HepG2 (cell line): ENCODE results near the gene MYO15A. TPM values are rescaled to one million over a fixed set of nuclear protein-coding genes. Genes with fewer than 3 reads are reported as not detected.

Source experiments
- CENPT ChIP-seq: sonication (generic); formaldehyde crosslinking; IDR thresholded peaks from 2 replicates; pipeline ENCODE4 v1.8.0; 2022; ENCODE audit warnings: low read depth, mild to moderate bottlenecking, moderate library complexity, missing genetic modification reagents
- CENPX ChIP-seq: sonication (generic); formaldehyde crosslinking; IDR thresholded peaks from 2 replicates; pipeline ENCODE4 v1.9.0; 2021; ENCODE audit warnings: mild to moderate bottlenecking, missing genetic modification reagents, moderate library complexity
- ETV6 ChIP-seq: sonication (generic); formaldehyde crosslinking; conservative IDR thresholded peaks from 2 replicates; pipeline ENCODE4 v1.4.0; 2020; ENCODE audit warnings: missing genetic modification reagents
- JDP2 ChIP-seq: sonication (generic); formaldehyde crosslinking; IDR thresholded peaks from 2 replicates; pipeline ENCODE4 v1.8.1; 2022; ENCODE audit warnings: missing genetic modification reagents, borderline replicate concordance
- LCORL ChIP-seq, 2 experiments: fragments of 450-650 bp in 1 of 2; sonication (generic) in 1 of 2; formaldehyde crosslinking in 1 of 2; IDR thresholded peaks; 2 replicates each; pipeline versions ENCODE4 v1.5.0 to v1.6.1; 2017 to 2020; ENCODE audit warnings: antibody characterized with exemption in 1 of 2, missing genetic modification reagents in 1 of 2
- NFAT5 ChIP-seq: sonication (generic); formaldehyde crosslinking; IDR thresholded peaks from 2 replicates; pipeline ENCODE4 v1.4.0; 2020; ENCODE audit warnings: missing genetic modification reagents
- NFRKB ChIP-seq: fragments of 450-650 bp; IDR thresholded peaks from 2 replicates; pipeline ENCODE4 v1.6.1; 2017
- NR2C2 ChIP-seq: sonication (generic); formaldehyde crosslinking; IDR thresholded peaks from 2 replicates; pipeline ENCODE4 v1.4.0; 2020; ENCODE audit warnings: missing genetic modification reagents, mild to moderate bottlenecking, moderate library complexity, borderline replicate concordance
- PAXIP1 ChIP-seq: sonication (generic); formaldehyde crosslinking; conservative IDR thresholded peaks from 2 replicates; pipeline ENCODE4 v1.4.0; 2020; ENCODE audit warnings: mild to moderate bottlenecking, missing genetic modification reagents, moderate library complexity
- THAP11 ChIP-seq: IDR thresholded peaks from 2 replicates; pipeline ENCODE4 v1.6.1; 2016; ENCODE audit warnings: missing biosample characterization, missing genetic modification reagents
- ZNF333 ChIP-seq: sonication (generic); formaldehyde crosslinking; IDR thresholded peaks from 2 replicates; pipeline ENCODE4 v1.4.0; 2020; ENCODE audit warnings: mild to moderate bottlenecking, missing genetic modification reagents, borderline replicate concordance
- polyA plus RNA-seq, 8 experiments: library from polyadenylated mRNA; depleted of rRNA in 3 of 8; stranded (reverse) in 7 of 8; unstranded in 1 of 8; fragments of >200 nt; fragmentation: Illumina TruSeq in 4 of 8; extraction: Trizol in 4 of 8; gene quantifications; 2 replicates each; pipeline versions ENCODE4 v1.2.1 to v1.2.3, GENCODE V29; 2011 to 2016; ENCODE audit warnings: low read depth in 4 of 8, missing spikeins in 1 of 8, mixed read lengths in 1 of 8; ENCODE audit not compliant: insufficient read depth in 1 of 8
- total RNA-seq, 5 experiments: library from RNA; depleted of rRNA; stranded (reverse); fragments of >200 nt; fragmentation: Illumina TruSeq; extraction: Trizol; gene quantifications; 2 replicates each; pipeline ENCODE4 v1.2.3, GENCODE V29; 2016; ENCODE audit warnings: low read depth in 1 of 5
- TF ChIP-seq, protein P1 (sequence below): sonication (generic); formaldehyde crosslinking; IDR thresholded peaks from 2 replicates; pipeline ENCODE4 v1.9.0; 2021; ENCODE audit warnings: missing genetic modification reagents, mild to moderate bottlenecking, borderline replicate concordance
- TF ChIP-seq, protein P2 (sequence below): sonication (generic); formaldehyde crosslinking; IDR thresholded peaks from 2 replicates; pipeline ENCODE4 v1.8.1; 2023; ENCODE audit warnings: mild to moderate bottlenecking, missing genetic modification reagents
- TF ChIP-seq, protein P3 (sequence below): sonication (generic); IDR thresholded peaks from 2 replicates; pipeline ENCODE4 v1.6.1; 2016; ENCODE audit warnings: low read depth, borderline replicate concordance

Gene MYO15A
- total and polyA plus RNA-seq, 2 of the 13 experiments (the other 11 are each of a cell fraction or from before 2014, with no cell fraction given): 0.07 to 0.20 TPM

DNA sequence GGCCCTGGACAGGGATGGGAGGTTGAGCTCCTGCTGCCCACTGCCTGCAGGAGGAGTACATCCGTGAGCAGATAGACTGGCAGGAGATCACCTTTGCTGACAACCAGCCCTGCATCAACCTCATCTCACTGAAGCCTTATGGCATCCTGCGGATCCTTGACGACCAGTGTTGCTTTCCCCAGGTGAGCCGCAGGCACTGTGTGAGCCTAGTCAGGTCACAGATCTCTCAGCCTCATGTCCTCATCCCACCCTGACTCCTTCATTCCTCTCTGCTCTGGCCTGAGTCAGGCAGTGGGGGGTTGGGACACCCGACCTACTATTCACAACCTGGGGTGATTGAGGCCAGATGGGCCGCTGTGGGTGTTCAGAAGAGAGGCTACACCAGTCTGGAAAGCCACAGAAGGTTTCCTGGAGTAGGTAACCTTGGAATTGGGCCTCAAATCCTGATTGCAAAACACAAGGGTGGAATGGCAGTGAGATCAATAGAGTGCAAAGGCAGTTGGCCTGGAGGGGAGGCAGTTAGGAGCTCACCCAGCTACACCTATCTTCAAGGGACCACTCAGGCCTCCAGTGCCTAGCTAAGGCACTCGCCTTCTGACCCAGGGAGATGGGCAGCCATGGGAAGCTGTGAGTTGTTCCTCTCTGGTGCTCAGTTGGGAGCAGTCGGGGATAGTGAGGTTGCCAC is 29.7 kb downstream of the MYO15A start (continued):
- TF ChIP-seq, protein P1, sequence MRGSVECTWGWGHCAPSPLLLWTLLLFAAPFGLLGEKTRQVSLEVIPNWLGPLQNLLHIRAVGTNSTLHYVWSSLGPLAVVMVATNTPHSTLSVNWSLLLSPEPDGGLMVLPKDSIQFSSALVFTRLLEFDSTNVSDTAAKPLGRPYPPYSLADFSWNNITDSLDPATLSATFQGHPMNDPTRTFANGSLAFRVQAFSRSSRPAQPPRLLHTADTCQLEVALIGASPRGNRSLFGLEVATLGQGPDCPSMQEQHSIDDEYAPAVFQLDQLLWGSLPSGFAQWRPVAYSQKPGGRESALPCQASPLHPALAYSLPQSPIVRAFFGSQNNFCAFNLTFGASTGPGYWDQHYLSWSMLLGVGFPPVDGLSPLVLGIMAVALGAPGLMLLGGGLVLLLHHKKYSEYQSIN: no peak
- TF ChIP-seq NFRKB (no peak), THAP11 (CRISPR knock-in tag) (peak; percentile 61), ETV6 (CRISPR knock-in tag) (no peak), NR2C2 (CRISPR knock-in tag) (no peak), CENPT (CRISPR knock-in tag) (no peak), CENPX (CRISPR knock-in tag) (no peak), LCORL (IDR thresholded peaks at IDR 0.05) (peak; percentile 76), LCORL (CRISPR knock-in tag; IDR thresholded peaks at IDR 0.05) (peak; percentile 96), PAXIP1 (CRISPR knock-in tag) (peak; percentile 88), JDP2 (CRISPR knock-in tag) (no peak), ZNF333 (CRISPR knock-in tag) (no peak), NFAT5 (CRISPR knock-in tag) (no peak)
- TF ChIP-seq, protein P2, sequence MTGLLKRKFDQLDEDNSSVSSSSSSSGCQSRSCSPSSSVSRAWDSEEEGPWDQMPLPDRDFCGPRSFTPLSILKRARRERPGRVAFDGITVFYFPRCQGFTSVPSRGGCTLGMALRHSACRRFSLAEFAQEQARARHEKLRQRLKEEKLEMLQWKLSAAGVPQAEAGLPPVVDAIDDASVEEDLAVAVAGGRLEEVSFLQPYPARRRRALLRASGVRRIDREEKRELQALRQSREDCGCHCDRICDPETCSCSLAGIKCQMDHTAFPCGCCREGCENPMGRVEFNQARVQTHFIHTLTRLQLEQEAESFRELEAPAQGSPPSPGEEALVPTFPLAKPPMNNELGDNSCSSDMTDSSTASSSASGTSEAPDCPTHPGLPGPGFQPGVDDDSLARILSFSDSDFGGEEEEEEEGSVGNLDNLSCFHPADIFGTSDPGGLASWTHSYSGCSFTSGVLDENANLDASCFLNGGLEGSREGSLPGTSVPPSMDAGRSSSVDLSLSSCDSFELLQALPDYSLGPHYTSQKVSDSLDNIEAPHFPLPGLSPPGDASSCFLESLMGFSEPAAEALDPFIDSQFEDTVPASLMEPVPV (CRISPR knock-in tag): no peak
- TF ChIP-seq, protein P3, sequence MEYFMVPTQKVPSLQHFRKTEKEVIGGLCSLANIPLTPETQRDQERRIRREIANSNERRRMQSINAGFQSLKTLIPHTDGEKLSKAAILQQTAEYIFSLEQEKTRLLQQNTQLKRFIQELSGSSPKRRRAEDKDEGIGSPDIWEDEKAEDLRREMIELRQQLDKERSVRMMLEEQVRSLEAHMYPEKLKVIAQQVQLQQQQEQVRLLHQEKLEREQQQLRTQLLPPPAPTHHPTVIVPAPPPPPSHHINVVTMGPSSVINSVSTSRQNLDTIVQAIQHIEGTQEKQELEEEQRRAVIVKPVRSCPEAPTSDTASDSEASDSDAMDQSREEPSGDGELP: no peak
